ENCODE results near the gene ZNF497.

DNA sequence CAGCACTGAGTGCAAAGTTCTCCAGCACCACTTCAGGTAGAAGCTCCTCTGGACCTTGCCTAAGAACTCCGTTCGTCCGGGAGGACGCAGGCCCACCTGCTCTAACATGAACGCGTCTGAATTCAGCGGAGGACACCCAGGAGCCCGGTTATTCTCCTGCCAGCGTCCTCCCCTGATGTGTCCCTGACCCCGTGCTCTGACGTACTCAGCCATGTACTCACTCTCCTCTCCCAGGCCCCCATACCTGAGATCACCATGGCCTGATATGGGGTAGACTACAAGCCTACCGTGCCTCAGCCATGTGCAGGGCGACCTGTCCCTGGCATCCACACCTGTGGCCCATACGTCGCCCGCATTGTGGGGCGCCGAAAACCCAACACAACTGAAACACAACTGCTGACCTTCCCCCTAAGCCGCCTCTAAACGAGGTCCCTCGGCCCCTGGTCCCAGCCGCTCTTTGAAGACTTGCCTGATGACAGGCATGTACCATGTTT is 45.2 kb upstream of the ZNF497 start:
- TF ChIP-seq EGR1 (IDR thresholded peaks at IDR 0.05) (no peak), EP300 (IDR thresholded peaks at IDR 0.05; ENCODE audit: borderline replicate concordance) (no peak), YY1 (IDR thresholded peaks at IDR 0.05; ENCODE audit: low read depth) (no peak), USF1 (IDR thresholded peaks at IDR 0.05) (no peak), REST (IDR thresholded peaks at IDR 0.05; ENCODE audit: low read depth) (no peak), CEBPB (IDR thresholded peaks at IDR 0.05) (no peak), NFIC (IDR thresholded peaks at IDR 0.05) (no peak), RAD21 (IDR thresholded peaks at IDR 0.05; ENCODE audit: low read depth) (no peak), TEAD4 (IDR thresholded peaks at IDR 0.05) (no peak), TAF1 (IDR thresholded peaks at IDR 0.05; ENCODE audit: low read depth) (no peak), CREB1 (IDR thresholded peaks at IDR 0.05; ENCODE audit: low read depth) (no peak), TCF12 (IDR thresholded peaks at IDR 0.05; ENCODE audit: low read depth) (no peak), FOXM1 (IDR thresholded peaks at IDR 0.05; ENCODE audit: borderline replicate concordance, low read depth) (no peak)
- TF ChIP-seq, protein P1, sequence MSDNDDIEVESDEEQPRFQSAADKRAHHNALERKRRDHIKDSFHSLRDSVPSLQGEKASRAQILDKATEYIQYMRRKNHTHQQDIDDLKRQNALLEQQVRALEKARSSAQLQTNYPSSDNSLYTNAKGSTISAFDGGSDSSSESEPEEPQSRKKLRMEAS (IDR thresholded peaks at IDR 0.05), result no peak

Data from Ishikawa (cell line).